K562 (cell line): Measurements from ENCODE around the gene MAGED1. TPM values are rescaled to one million over a fixed set of nuclear protein-coding genes. Genes with fewer than 3 reads are reported as not detected.

Experiments used
- ATAC-seq: fragments of 200-7000 bp; cut with Tn5 transposase; 3 replicates; pipeline ENCODE4 v1.9.1; 2020; ENCODE audit warnings: moderate library complexity
- BruUV-seq: library from RNA; stranded (reverse); fragments of 400-500 nt; replicated peaks from 2 replicates; lab custom pipeline; 2021; lab: Mats Ljungman, UMichigan
- CTCF ChIA-PET: fragments of 300-600 bp; formaldehyde crosslinking; extraction: SDS; loops from one replicate; lab custom pipeline; 2021; ENCODE audit warnings: low intra/inter-chr PET ratio; lab: Yijun Ruan, JAX
- POLR2A ChIA-PET: fragments of 300-600, 350-650 bp; sonication (Branson Sonifier 250); formaldehyde crosslinking; extraction: SDS; loops from one replicate; lab custom pipeline; 2021; ENCODE audit warnings: antibody characterized with exemption, inconsistent platforms; lab: Yijun Ruan, JAX
- DNase-seq, 4 experiments: peaks; one replicate each; pipeline versions ENCODE4 v3.0.0 to v3.0.0-alpha.2; 2011 to 2018; ENCODE audit warnings: low spot score in 3 of 4, mixed read lengths in 3 of 4; ENCODE audit errors: extremely low read depth in 1 of 4
- FAIRE-seq: peaks from 2 replicates; lab custom pipeline; 2011; peaks lifted over from hg19 to GRCh38; lab: Jason Lieb, UNC
- H2AFZ ChIP-seq: 2 replicates; pipeline ENCODE4 v1.6.0; 2011; ENCODE audit warnings: low read depth, low read length, control low read depth, inconsistent platforms
- H3K27ac ChIP-seq: fragments of 200-600 bp; 3 replicates; pipeline ENCODE4 v1.8.0; 2011; ENCODE audit warnings: low read depth, mild to moderate bottlenecking, control low read depth, inconsistent platforms, low read length, moderate library complexity, mixed read lengths; ENCODE audit errors: extremely low read depth
- H3K27me3 ChIP-seq, 2 experiments: fragments of 300-600 bp in 1 of 2; 2 replicates in 1 of 2; 3 replicates in 1 of 2; pipeline versions ENCODE4 v1.6.0 to v1.8.0; 2011; ENCODE audit warnings: inconsistent platforms in 2 of 2, low read length in 2 of 2, mild to moderate bottlenecking in 1 of 2, mixed read lengths in 1 of 2, moderate library complexity in 1 of 2; ENCODE audit not compliant: control insufficient read depth in 2 of 2, insufficient read depth in 2 of 2
- H3K36me3 ChIP-seq: fragments of 300-600 bp; 3 replicates; pipeline ENCODE4 v1.8.0; 2011; ENCODE audit warnings: mild to moderate bottlenecking, low read length, inconsistent platforms; ENCODE audit not compliant: control insufficient read depth, insufficient read depth
- H3K4me1 ChIP-seq, 2 experiments: fragments of 200-600 bp in 1 of 2; replicated peaks in 1 of 2; 2 replicates in 1 of 2; 3 replicates in 1 of 2; pipeline versions ENCODE4 v1.5.1 to v1.8.0; 2011; ENCODE audit warnings: inconsistent platforms in 2 of 2, low read length in 2 of 2, mild to moderate bottlenecking in 1 of 2, mixed read lengths in 1 of 2, moderate library complexity in 1 of 2; ENCODE audit not compliant: control insufficient read depth in 2 of 2, insufficient read depth in 2 of 2
- H3K4me2 ChIP-seq: 2 replicates; pipeline ENCODE4 v1.6.1; 2011; ENCODE audit warnings: low read length, control low read depth, inconsistent platforms, mixed read lengths; ENCODE audit not compliant: insufficient read depth
- H3K4me3 ChIP-seq: fragments of 200-600 bp; sonication (generic), shearing (Covaris generic); 2 replicates; pipeline ENCODE4 v1.5.1; 2016; ENCODE audit warnings: control low read depth, inconsistent platforms
- H3K79me2 ChIP-seq: fragments of 200-600 bp; 3 replicates; pipeline ENCODE4 v1.8.0; 2011; ENCODE audit warnings: low read length, inconsistent platforms; ENCODE audit not compliant: control insufficient read depth, insufficient read depth
- H3K9ac ChIP-seq, 2 experiments: 2 replicates each; pipeline versions ENCODE4 v1.6.0 to v1.6.1; 2011; ENCODE audit warnings: low read depth in 2 of 2, low read length in 2 of 2, control low read depth in 1 of 2, inconsistent platforms in 1 of 2, mild to moderate bottlenecking in 1 of 2, mixed read lengths in 1 of 2; ENCODE audit not compliant: insufficient read depth in 1 of 2
- H3K9me1 ChIP-seq: one replicate; pipeline ENCODE4 v1.6.0; 2011; ENCODE audit warnings: inconsistent platforms, mild to moderate bottlenecking, low read length, moderate library complexity; ENCODE audit not compliant: control insufficient read depth, insufficient read depth
- H3K9me3 ChIP-seq: replicated peaks from 2 replicates; pipeline ENCODE4 v1.5.1; 2011; ENCODE audit warnings: low read depth, low read length, inconsistent platforms; ENCODE audit not compliant: control insufficient read depth, insufficient read depth
- H4K20me1 ChIP-seq: replicated peaks from 2 replicates; pipeline ENCODE4 v1.6.1; 2011; ENCODE audit warnings: low read length, inconsistent platforms, mixed read lengths; ENCODE audit not compliant: control insufficient read depth, insufficient read depth
- RBBP5 ChIP-seq: fragments of 200-600 bp; sonication (generic); IDR thresholded peaks from 2 replicates; pipeline ENCODE4 v1.6.1; 2012; ENCODE audit warnings: borderline replicate concordance, mild to moderate bottlenecking, low read length, control low read depth, inconsistent platforms; ENCODE audit not compliant: insufficient read depth, poor library complexity, severe bottlenecking
- SIN3B ChIP-seq: fragments of 450-650 bp; IDR thresholded peaks from 2 replicates; pipeline ENCODE4 v1.6.1; 2017; ENCODE audit warnings: low read depth, mild to moderate bottlenecking, moderate library complexity
- ZBTB43 ChIP-seq: sonication (generic); formaldehyde crosslinking; IDR thresholded peaks from 2 replicates; pipeline ENCODE4 v1.8.0; 2023; ENCODE audit warnings: mild to moderate bottlenecking, missing genetic modification reagents
- ZNF239 ChIP-seq: fragments of 250-450 bp; sonication (Bioruptor Pico); IDR thresholded peaks from 2 replicates; pipeline ENCODE4 v1.4.0; 2020; ENCODE audit warnings: mild to moderate bottlenecking
- WGBS: fragments of 100-300 bp; shearing (Covaris generic); methylation state at CpG from one replicate; pipeline ENCODE4 v1.1.6; 2016; ENCODE audit warnings: low coverage, mixed read lengths; ENCODE audit not compliant: insufficient coverage; ENCODE audit errors: missing lambda C conversion rate; 5-methylcytosine and 5-hydroxymethylcytosine counted together
- in situ Hi-C: fragments of 300-500 bp; cut with MboI; formaldehyde crosslinking; loops from 4 replicates; pipeline ENCODE4 v1.15.0; 2018; ENCODE audit warnings: inconsistent platforms, mixed read lengths
- intact Hi-C: fragments of 100-400 bp; cut with micrococcal nuclease; formaldehyde crosslinking; loops from 2 replicates; pipeline ENCODE4 v1.14.2; 2022
- polyA plus RNA-seq, 8 experiments: library from polyadenylated mRNA; depleted of rRNA in 4 of 8; stranded (reverse) in 5 of 8; unstranded in 3 of 8; fragments of >200 nt; fragmentation: Nextera tagmentation in 2 of 8; fragmentation: Illumina TruSeq in 1 of 8; extraction: Ambion mirVana in 2 of 8; extraction: Trizol in 1 of 8; gene quantifications; 2 replicates each; pipeline versions ENCODE4 v1.2.1 to v1.2.3, GENCODE V29; 2011 to 2014; ENCODE audit warnings: inconsistent platforms in 1 of 8, missing spikeins in 1 of 8
- total RNA-seq, 7 experiments: library from RNA; depleted of rRNA in 6 of 7; stranded (reverse); fragments of >200 nt in 6 of 7; fragmentation: Illumina TruSeq in 2 of 7; extraction: Trizol in 2 of 7; gene quantifications; 2 replicates each; pipeline versions ENCODE4 v1.2.1 to v1.2.3, GENCODE V29; 2011 to 2021; ENCODE audit warnings: low replicate concordance in 1 of 7

Gene MAGED1
- total and polyA plus RNA-seq, 9 of the 15 experiments (the other 6 are each of a cell fraction or from before 2014, with no cell fraction given): 5.7 to 41.2 (median 12.7) TPM

DNA sequence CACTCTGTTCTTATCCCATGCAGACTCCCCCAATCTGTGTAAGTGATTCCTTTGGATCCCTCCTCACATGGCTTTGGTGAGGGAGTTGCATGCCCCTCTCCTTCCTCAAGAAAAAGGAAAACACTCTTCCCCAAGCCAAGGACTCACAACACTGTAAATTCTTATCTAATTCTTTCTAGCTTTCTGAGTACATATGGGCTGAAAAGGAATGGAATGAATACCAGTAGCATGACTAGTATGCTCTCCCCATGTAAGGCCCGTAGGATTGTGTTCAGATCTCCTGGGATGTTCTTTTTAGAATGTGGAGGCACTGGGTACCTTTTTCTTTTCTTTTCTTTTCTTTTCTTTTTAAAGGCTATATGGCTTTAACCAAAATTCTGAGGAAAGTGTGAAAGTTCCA lies 17.0 kb upstream of the MAGED1 start:
- FAIRE-seq (no peak), DNase-seq (no peak)
- no peaks in the 10 kb centered on the region for H3K36me3 ChIP-seq
- no peaks in the 10 kb centered on the region for H3K79me2 ChIP-seq
- no peaks in the 10 kb centered on the region for H3K9me1 ChIP-seq
- no peaks in the 10 kb centered on the region for H3K27me3 ChIP-seq
- H3K9ac ChIP-seq: no peak overlapping the region
- TF ChIP-seq SIN3B: no peak
- TF ChIP-seq, all 486 proteins: peak for 0
- no TSS peak for BruUV-seq
- intact Hi-C loops: no loop called here
- ChIA-PET POLR2A (no interaction called here), CTCF (no interaction called here)
- Histone ChIP-seq H3K4me2 (no peak overlapping the region), H3K4me1 (no peaks in the 10 kb centered on the region), H3K9me3 (no peaks in the 10 kb centered on the region), H3K27ac (no peak overlapping the region), H3K4me3 (no peak overlapping the region), H4K20me1 (no peaks in the 10 kb centered on the region), H2AFZ (no peak overlapping the region)
- ATAC-seq: no peak
- WGBS: 44% methylated on average over 1 of the region's 1 CpG
- in situ Hi-C loops: no loop called here

DNA sequence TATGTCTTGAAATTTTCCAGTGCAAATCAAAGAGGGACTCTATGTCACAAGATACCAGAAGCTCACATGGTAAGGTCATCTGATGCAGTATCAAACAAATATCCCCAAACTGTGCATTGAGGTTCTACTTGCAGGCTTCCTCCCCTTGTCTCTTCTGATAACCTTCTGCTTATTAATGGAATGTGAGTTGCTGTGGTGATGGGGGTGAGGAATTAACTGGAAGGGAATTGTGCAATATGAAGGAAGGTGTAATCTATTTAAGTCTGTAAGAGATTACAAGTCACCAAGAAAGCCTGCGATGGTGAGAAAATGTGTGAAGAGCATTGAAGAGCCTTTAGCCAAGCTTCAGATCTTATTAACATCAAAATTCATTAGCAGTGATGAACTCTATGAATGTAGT lies 15.4 kb upstream of the MAGED1 start:
- no peak for DNase-seq
- no peak overlapping the region for H3K9ac ChIP-seq
- H3K27ac ChIP-seq: no peak overlapping the region
- intact Hi-C loops (no loop called here), in situ Hi-C loops (no loop called here)
- H3K4me1 ChIP-seq: no peaks in the 10 kb centered on the region
- 20% methylated on average over 1 of the region's 1 CpG for WGBS
- ATAC-seq: no peak
- no peaks in the 10 kb centered on the region for H3K36me3 ChIP-seq
- no peaks in the 10 kb centered on the region for H3K27me3 ChIP-seq
- H4K20me1 ChIP-seq: no peaks in the 10 kb centered on the region
- no peaks in the 10 kb centered on the region for H3K9me1 ChIP-seq
- H3K4me2 ChIP-seq: no peak overlapping the region
- ChIA-PET CTCF (no interaction called here), POLR2A (interaction anchor here (0.6 kb wide), 1 partner anchor 26 kb away, joined by 4 read pairs; no protein-coding TSS in a partner anchor)
- H3K79me2 ChIP-seq: no peaks in the 10 kb centered on the region
- no peak for FAIRE-seq
- BruUV-seq: no TSS peak
- TF ChIP-seq ZBTB43: no peak
- TF ChIP-seq RBBP5: no peak
- TF ChIP-seq ZNF239 (CRISPR knock-in tag): no peak
- TF ChIP-seq, all 486 proteins: peak for 0
- Histone ChIP-seq H2AFZ (no peak overlapping the region), H3K4me3 (no peak overlapping the region), H3K9me3 (no peaks in the 10 kb centered on the region)
